ENCODE results near the gene SEMA5B.

The SEMA5B gene

DNA sequence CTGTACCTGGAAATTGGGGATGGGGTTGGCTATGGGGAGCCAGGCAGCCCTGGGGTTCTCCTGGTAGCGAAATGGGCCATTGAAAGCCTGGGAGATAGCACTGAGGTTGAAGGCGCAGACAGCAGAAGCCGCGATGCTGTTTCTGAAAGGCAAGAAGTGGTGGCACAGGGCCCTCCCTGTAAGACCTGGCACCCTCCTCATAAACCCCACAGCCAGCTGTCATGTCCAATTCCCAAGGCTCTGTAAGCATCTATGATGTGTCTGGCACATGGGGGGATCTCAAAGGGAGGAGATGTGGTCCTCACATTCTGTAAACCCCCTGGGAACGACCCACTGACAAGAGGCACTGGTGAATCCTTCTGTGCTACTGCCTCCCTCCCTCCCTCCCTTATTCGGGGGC, 104.0 kb downstream of the SEMA5B start:
- no peak for DNase-seq

DNA sequence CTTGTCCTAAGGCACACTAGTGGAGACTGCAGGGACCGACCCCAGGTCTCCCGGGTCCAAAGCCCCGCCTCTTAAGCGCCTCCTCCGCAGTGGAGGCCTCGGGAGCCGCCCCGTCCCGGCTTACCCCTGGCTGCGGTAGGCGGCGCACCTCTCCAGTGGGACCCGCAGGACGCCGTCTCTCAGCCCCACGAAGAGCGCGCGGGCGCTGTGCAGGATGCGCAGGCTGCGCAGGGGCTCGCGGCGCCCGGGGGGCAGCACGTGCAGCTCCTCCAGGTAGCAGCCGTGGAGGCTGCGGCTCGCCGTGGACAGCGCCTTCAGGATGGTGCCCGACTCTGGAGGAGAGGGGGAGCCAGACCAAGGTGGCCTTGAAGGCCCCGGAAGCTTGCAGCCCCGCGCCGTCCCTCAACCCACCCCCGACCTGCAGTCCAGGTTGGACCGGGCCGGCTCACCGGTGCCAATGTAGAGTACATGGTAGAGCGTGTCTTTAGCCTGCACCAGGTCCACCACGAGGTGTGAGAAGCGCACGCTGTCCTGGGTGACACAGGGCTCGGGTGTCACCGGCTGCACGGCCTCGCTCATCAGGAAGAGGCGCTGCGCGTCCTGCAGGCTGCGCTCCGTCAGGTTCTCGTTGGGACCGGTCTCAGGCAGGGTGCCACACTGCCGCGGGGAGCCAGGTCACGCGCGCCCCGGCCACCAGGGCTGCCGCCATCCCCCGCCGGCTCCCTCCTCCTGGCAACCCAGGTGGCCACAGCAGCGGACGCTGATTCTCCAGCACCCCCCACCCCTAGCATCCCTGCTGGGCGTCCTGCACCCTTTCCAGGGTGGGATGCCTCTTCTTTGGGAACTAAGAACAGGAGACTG, 105.5 kb downstream of the SEMA5B start:
- DNase-seq: no peak

DNA sequence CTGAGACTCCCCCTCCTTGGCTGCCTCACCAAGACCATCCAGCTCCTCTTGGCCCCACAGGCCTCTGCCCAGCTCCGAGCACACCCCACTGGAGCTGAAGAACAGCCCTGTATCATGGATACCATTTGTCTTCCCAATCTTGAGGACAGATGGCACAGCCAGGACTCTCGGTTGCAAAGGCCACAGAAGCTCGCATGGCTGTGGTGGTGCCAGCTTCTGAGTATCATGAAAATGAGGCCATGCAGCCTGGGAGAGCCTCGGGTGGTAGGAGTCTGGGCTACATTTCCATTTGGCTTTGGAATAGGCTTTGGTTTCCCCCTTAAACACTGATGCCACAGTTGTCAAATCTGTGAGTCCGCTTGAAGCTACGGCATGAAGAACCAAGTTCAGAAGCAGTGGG, 106.6 kb downstream of the SEMA5B start:
- DNase-seq: no peak

DNA sequence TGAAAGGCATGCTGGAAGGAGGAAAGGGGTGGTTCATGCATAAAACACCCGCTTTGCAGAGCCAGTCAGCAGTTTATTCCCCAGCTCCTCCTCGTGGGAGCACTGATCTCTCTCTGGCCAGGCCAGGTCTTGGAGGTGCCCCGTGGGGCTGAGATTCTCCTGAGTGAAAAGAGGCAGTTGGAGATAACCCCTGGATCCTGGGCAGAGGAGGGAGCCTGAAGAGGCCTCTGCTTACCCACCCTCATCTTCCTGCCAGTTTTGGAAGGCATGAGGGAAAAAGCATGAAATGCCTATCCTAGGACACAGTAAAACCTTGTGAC, 108.3 kb downstream of the SEMA5B start:
- DNase-seq: no peak

DNA sequence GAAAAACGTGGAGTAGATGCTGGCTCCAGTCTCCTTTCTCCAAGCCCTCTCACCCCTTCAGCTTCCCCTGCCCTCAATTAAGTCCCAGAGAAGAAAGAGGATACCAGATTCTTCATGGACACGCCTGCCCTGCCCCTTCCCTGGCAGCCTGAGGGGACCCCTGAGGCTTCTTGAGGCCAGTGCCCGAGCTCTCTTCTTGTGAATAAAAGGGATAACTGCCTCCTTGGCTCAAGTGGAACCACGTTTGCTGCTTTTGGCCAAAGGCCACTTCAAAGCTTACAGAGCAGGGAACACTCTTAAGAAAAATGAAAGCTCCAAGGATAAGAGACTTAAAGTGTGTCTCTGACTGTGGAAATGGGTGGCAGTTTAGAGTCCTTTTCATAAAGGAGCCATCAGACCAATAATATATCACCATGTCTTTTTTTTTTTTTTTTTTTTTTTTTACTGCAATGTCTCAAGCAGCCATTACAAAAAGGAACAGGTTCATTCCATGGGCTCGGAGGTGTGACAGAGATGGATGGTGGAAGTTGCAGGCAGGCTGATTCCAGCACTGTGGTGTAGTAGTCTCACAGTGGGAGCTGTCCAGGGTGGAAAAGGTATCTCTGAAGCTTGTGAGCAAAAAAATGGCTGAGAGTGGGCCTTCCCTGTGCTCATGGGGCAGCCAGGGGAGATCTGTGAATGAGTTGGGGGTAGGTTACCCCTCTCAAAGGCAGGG, 108.8 kb downstream of the SEMA5B start:
- no peak for DNase-seq

DNA sequence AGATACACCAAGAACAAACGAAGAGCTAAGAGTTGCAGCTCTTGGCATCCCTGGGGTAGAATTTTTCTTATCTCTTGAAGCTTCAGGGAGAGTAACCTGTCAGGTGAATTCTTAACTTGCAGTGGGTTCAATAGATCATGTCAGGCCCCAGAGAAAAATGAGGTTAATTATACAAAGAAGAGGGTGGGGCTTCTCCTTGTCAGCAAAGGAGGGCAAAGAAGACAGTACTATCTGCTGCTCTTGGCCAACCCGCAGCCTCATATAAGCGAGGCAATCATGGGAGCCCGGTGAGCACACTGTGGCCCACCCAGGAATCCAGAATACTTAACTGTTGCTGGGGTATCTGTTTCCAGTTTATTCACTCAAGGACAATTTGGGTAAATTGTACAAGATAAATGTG, 110.2 kb downstream of the SEMA5B start:
- DNase-seq: no peak

DNA sequence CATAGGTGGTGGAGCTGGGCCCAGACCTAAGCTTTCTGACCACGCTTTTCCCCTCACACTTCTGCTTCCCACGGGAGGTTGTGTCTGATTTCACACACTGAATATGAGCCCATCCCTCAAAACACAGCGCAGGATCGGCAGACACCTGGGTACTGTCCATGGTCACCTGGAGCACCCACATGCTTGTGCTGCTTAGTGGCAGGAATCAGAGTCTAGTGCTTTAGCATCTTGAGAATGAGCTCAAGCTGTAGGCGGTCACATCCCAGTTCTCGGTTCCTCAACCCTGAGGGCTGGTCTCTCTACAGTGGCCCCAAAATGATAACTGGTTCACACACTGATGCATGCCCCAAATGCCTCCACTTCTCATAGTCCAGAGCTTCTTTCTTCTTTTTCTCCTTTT, 111.0 kb downstream of the SEMA5B start:
- DNase-seq: no peak

DNA sequence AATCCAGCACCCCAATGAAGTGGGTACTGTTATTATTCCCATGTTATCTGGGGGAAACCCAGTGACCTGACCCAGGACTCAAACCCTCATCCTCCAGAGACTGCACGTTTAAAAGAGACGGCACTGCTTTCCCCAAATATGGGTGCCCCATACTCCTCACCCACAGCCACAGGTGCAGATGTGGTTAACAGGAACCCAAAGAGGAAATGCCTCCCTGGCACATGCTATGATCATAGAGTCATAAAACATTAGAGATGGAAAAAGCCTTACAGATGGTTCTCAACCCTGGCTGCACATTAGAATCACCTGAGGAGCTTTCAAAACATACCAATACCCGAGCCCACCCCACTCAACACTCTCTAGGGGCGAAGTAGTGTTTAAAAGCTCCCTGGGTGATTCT, 111.5 kb downstream of the SEMA5B start:
- no peak for DNase-seq

DNA sequence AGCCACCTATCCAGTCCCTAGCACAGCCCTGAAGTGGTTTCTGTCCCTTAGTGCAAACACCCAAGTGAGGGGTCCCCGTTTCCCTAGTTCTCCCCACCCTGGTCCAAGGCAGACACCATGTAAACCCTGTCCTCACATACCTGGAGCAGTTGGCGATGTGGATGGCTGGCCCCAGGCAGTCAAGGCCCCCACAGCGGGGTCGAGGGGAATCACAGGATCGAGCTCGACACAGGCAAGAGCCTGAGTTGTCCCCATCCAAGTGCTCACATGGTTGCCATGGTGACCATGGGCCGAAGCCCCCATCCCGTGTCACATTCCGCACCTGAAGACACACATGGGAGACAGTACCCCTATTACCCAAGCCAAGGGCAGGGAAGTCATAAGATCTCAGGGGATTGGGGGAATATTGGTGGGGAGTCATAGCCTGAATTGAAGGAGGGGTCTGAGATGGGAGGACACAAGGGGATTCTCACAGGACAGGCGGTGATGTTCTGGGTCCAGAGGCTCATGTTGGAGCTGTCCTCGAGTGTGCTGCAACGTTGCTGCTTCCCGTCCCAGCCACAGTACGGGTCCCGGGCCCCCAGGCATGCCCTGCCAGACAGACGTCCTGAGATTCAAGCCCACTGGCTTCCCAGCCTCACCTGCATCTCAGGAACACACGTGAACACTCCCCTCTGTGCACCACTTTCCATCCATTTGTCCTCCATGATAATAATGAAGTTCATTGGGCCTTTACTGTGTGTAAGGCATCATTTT, 112.1 kb downstream of the SEMA5B start:
- DNase-seq: no peak

DNA sequence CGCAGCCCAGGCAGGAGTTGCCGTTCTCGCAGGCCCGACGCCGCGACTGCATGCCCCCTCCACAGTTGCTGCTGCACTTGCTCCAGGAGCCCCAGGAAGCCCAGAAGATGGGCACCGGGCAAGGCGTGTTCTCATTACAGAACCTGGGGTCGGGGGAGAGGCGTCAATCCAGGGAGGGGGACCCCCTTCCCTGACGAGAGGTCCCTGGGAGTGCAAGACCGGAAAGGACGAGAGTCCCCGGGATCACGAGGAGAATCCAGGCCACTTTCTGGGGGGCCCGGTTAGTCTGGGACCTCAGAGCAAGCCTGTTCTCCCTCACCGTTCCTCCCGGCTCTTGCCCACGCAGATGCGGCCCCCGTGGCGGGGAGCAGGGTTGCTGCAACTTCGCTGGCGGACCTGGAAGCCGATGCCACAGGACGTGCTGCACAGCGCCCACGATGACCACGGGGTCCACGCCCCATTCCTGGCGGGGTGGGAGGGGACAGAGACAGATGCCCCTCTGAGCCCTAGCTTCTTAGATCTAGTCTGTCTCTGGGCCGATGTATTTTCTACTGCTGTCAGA, 113.9 kb downstream of the SEMA5B start:
- no peak for DNase-seq

DNA sequence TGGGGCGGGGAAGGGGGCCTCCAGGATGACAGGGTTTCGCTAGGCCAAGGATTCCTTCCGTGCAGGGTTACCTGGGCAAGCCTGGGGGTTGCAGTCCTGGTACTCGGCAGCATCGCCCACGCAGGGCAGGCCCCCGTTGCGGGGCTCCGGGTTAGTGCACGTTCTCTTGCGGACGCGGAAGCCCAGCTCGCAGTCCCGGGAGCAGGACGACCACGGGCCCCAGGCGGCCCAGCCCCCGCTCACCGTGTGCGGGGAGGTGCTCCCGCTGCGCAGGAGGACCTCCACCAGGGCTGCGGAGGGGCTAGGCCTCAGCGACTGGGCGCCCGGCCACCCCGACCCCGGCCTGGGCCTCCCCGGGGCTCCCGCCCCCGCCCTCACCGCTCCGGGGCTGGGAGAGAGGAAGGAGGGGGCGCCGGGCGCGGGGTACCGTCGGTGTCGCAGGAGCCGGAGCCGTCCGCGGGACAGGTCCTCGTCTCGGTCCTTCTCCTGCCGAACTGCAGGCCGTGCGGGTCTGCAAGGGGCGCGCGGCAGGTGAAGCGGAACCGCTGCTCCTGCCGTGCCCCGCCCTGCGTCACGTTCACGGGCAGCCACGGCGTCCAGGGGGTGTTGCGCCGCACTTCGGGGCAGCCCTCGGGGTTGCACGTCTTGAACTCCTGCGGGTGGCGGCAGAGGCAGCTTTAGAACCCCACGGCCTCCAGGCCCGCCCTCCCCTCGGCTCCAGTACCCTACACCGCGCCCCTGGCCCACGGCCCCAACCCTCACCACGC, 114.6 kb downstream of the SEMA5B start:
- no peak for DNase-seq

DNA sequence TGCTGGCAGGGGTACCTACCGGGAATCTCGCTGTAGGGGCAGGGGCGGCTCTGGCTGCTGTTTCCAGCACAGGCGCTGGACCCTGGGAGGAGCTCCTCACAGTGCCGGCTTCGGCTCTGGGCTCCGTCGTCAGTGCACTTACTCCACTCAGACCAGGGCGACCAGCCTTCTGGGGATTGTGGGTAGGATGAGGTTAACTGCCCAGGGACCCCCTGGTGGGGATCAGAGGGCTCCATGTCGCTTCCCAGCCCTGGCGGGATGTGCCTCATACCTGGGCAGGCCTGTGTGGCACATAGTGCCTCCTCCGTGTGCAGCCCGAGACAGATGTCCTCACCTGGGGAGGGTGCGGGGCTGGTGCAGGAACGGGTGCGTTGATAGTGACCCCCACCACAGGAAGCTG, 115.7 kb downstream of the SEMA5B start:
- no peak for DNase-seq

DNA sequence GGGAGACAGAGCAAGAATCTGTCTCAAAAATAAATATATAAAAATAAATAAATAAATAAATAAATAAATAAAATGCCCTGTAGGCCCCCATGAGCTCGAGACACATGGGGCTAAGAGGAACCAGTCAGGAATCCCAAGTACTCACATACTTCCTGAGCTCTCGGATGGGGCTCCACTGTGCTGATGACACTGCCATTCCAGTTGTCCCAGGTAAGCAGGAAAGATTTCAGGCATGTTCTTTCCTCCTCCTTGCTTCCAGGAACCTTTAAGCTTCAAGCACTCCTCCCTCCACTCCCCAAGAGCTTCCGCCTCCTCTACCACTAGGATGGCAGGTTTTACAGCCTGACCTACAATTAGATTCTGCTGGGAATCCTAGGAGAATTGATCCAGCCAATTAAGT, 119.3 kb downstream of the SEMA5B start:
- no peak for DNase-seq

DNA sequence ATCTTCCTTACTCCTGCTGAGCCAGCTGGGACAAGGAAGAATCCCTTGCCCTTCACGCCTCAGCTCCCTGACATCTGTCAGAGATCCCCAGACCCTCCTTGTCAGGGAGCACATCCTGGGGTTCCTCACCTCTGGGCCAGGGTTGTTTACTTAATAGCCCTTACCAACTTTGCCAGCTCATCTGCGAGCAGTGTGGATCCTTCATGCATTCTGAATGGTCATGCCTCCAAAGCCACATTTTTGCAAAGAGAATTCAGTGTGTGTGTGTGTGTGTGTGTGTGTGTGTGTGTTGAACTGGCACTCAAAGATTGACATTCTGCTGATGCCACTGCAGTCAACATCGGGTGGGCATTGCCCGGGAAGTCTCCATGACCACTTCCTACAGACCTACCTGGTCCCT, 120.1 kb downstream of the SEMA5B start:
- DNase-seq: no peak

DNA sequence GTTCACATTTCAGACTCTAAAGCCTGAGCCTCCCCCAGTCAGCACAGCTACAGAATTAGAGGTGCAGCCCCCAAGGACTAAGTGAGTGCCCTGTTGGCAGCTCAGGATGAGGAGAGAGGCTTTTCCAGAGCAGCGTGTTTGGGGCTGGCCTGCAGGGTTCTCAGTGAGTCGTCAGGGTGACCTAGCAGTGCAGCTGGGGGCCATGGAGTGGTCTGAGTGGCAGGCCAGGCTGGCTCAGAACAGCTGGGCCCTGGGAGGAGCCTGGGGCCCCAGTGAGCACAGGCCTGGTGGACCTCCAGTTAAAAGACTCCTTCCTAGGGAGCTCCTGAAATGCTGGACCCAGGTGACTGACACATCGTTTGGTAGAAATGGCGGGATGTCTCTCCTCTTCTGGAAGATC, 124.4 kb downstream of the SEMA5B start:
- DNase-seq: no peak

DNA sequence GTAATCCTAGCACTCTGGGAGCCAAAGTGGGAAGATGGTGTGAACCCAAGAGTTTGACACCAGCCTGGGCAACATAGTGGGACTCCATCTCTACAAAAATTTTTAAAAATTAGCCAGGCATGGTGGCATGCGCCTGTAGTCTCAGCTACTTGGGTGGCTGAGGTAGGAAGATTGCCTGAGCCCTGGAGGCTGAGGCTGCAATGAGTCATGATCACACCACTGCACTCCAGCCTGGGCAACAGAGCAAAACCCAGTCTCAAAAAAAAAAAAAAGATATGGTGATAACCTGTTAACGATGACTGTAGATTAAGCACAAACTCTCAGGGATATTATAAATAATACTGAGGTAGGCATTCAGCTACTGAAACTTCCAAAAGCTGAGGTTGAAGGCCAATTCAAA, 125.2 kb downstream of the SEMA5B start:
- no peak for DNase-seq

DNA sequence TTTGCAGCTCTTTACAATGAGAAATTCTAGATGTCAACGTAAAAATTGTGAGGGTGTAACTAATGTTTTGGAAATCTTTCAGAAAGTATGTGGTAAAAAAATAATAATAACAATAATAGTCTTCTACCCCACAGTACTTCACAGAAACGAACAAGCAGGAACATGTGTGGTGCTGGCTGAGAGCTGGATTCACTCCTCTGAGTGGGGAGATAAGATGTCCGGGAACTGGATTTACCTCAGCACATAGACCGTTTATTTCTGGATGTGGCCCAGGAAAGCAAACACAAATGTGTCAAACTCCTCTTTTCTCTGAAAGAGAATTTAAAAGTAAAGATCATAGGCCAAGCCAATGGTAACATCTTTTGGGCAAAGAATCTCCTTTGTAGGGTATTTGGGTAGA, 129.3 kb downstream of the SEMA5B start:
- DNase-seq: no peak

DNA sequence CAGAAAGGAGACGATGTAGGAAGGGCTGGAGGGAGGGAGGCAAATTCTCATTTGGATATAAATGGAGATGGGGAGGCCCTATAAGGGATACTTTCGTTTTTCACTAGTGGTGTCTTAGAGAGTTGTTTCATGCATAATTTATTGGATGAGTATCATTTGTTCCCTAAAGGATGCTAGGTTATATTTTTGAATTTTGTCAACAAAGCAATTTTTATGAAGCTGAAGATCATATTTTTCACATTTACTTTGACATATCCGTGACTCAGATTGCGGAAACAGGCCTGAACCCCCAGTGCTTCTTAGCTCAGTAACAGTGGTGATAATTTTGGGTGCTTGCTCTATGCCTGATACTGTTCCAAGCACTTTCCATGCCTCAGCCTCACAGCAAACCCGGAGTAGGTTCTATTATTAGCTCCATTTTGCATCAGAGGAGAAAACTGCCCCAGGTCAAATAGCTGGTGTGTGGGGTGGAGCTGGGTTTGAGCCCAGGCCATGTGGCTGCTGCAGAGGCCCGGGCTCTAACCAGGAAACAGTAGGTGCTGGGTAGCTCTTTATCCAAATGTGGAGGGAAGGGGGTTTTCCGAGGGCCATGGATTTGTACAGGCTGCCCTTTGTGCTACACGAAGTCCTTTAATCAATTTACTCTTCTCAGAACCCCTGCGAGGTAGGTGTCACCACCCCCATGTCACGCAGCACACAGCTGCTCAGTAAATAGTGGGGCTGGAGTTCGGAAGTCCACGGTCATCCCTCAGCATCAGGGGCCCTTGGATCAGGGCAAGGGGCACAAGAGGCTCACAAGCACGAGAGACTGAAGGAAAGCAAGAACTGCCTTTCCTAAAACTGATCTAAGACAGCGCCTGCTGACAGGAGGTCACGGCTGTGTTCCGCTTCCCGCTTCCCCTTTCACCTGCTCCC, 133.6 kb downstream of the SEMA5B start:
- DNase-seq: no peak

DNA sequence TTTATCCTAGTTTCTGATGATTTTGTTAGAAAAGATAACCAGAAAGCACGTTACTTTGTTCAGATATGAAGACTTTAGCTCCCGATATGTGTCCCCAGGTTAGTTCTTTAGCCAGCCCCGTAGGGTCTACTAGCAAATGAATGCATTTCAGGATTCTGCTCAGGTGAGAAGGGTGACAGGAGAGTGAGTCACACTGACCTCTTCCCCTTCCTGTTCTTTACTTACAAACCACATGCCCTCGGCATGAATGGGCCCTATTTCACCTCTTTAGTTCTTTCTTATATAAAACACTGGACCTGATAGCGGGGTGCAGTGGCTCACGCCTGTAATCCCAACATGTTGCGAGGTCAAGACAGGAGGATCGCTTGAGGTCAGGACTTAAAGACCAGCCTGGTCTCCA, 134.3 kb downstream of the SEMA5B start:
- no peak for DNase-seq

DNA sequence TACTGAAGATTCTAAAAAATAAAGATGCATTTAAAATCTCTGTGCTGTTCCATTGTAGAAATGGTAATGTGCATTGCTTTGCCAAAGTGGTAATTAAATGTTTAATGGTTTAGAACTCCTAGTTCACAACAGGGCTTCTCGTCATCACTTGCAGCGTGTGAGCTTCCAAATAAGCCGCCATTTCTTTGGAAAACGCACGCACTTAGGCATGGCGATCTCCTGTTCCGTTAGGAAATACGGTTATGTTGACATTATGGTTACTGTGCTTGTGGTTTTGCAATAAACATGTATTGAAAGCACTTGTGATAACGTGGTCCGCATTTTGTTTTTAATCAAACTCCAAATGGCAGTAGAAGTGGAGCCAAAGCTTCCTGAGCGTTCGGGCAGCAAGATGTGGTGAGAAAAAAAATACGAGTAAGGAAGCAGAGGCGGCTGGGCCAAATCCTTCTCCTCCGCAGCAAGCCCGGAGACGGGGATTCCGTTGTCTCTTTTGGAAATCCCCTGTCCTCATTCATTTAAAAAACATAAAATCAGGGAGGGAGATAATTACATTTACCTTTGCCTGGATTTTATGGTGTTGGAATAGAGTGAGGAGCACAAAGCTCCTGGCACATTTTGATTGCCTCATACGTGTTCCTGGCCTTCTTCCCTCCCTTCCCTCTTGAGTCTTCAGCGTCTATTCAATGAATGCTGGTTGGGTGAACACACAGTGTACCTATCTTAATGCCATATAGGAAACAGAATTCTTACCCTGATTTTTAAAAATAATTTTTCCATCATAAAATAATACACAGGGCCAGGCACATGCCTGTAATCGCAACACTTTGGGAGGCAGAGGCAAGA, 135.2 kb downstream of the SEMA5B start:
- no peak for DNase-seq

DNA sequence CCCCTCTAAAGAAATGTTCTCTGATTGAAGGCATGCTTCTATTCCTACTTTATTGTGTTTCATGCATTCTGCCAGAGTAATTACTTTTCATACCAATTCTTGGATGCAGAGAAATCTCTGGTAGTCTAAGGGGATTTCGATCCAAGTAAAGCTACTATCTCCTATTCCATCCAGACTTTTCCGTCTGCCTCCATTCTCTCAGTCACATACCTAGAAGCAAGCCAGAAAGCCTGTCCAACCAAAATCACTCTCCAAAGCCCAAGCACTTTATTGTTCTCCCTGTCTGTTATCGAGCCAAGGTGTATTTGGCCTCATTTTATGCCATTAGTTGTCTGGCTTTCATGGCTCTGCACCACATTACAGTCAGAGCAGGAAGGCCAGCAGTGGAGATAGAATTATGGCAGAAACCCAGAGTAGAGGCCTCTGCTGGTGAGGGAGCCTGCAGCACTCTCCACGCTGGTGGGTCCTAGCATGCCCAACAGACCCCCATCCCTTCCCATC, 136.8 kb downstream of the SEMA5B start:
- no peak for DNase-seq

Data from inflammatory macrophage treated with lipopolysaccharide for 4 hours (primary cell).